Left hindlimb (tissue), 1 donor: Measurements from ENCODE around the gene PCSK6.
"Not testable (repeated sequence)": the region's sequence is repeated elsewhere in the genome, so short reads cannot be mapped to it uniquely, and the experiment has no call there.

Experiments used
- DNase-seq: peaks from one replicate; pipeline ENCODE4 v3.0.0-alpha.2; 2018

PCSK6 gene

GRCh38 chr15:101373577-101373976 is 115.9 kb downstream of the PCSK6 start:
- DNase-seq, result no peak

GRCh38 chr15:101372960-101373525 is 116.5 kb downstream of the PCSK6 start:
- DNase-seq, result no peak

GRCh38 chr15:101372149-101372577 is 117.3 kb downstream of the PCSK6 start:
- DNase-seq, result no peak

GRCh38 chr15:101371519-101371918 is 118.0 kb downstream of the PCSK6 start:
- DNase-seq, result no peak

GRCh38 chr15:101371081-101371480 is 118.4 kb downstream of the PCSK6 start:
- no peak for DNase-seq

- no peak for DNase-seq
Observed at GRCh38 chr15:101370330-101371024, 119.0 kb downstream of the PCSK6 start.

- DNase-seq, result no peak
Observed at GRCh38 chr15:101369676-101370075, 119.8 kb downstream of the PCSK6 start.

- DNase-seq, result no peak
Observed at GRCh38 chr15:101368861-101369642, 120.5 kb downstream of the PCSK6 start.

- DNase-seq, result no peak
Observed at GRCh38 chr15:101368086-101368780, 121.3 kb downstream of the PCSK6 start.

- DNase-seq, result no peak
Observed at GRCh38 chr15:101366853-101367252, 122.7 kb downstream of the PCSK6 start.

- no peak for DNase-seq
Observed at GRCh38 chr15:101362986-101363566, 126.4 kb downstream of the PCSK6 start.

GRCh38 chr15:101362359-101362758 is 127.1 kb downstream of the PCSK6 start:
- no peak for DNase-seq

GRCh38 chr15:101361418-101361817 is 128.1 kb downstream of the PCSK6 start:
- no peak for DNase-seq

GRCh38 chr15:101359365-101359947 is 130.1 kb downstream of the PCSK6 start:
- DNase-seq, result no peak

- no peak for DNase-seq
Observed at GRCh38 chr15:101358895-101359294, 130.6 kb downstream of the PCSK6 start.

- DNase-seq, result no peak
Observed at GRCh38 chr15:101357885-101358284, 131.6 kb downstream of the PCSK6 start.

- no peak for DNase-seq
Observed at GRCh38 chr15:101357333-101357732, 132.2 kb downstream of the PCSK6 start.

GRCh38 chr15:101356512-101357172 is 132.9 kb downstream of the PCSK6 start:
- not testable (repeated sequence) for DNase-seq

GRCh38 chr15:101355678-101356464 is 133.6 kb downstream of the PCSK6 start:
- no peak for DNase-seq

- no peak for DNase-seq
Observed at GRCh38 chr15:101354891-101355623, 134.4 kb downstream of the PCSK6 start.
